ENCODE measurements around the gene NEUROG2.
"Not testable (repeated sequence)": the region's sequence is repeated elsewhere in the genome, so short reads cannot be mapped to it uniquely, and the experiment has no call there.

NEUROG2 gene

GRCh38 chr4:112520598-112521122, 4.7 kb upstream of the NEUROG2 start:
- no peak for DNase-seq

GRCh38 chr4:112519689-112520597, 4.0 kb upstream of the NEUROG2 start:
- no peak for DNase-seq

- DNase-seq = no peak
These were observed 2.7 kb upstream of the NEUROG2 start for GRCh38 chr4:112518675-112519074.

GRCh38 chr4:112517911-112518310, 1.9 kb upstream of the NEUROG2 start:
- no peak for DNase-seq

- DNase-seq = peak in 1 of 3 donors; percentile 19
These were observed 1.2 kb upstream of the NEUROG2 start for GRCh38 chr4:112517067-112517634.

GRCh38 chr4:112516471-112517066, 589 bp upstream of the NEUROG2 start:
- DNase-seq = no peak

GRCh38 chr4:112515198-112516065, 548 bp downstream of the NEUROG2 start:
- peak; percentile 43 to 68 (median 57) for DNase-seq

- no peak for DNase-seq
These were observed 1.3 kb downstream of the NEUROG2 start for GRCh38 chr4:112514647-112515197.

GRCh38 chr4:112513971-112514646, 1.9 kb downstream of the NEUROG2 start:
- DNase-seq = peak in 1 of 3 donors; percentile 17

GRCh38 chr4:112511803-112512118, 4.2 kb downstream of the NEUROG2 start:
- no peak for DNase-seq

GRCh38 chr4:112511093-112511802, 4.7 kb downstream of the NEUROG2 start:
- DNase-seq = no peak

- DNase-seq = no peak
These were observed 5.5 kb downstream of the NEUROG2 start for GRCh38 chr4:112510291-112511092.

- DNase-seq = peak in 1 of 3 donors; percentile 16
These were observed 6.5 kb downstream of the NEUROG2 start for GRCh38 chr4:112509243-112510141.

- DNase-seq = peak in 1 of 3 donors; percentile 16
These were observed 7.6 kb downstream of the NEUROG2 start for GRCh38 chr4:112508356-112508755.

GRCh38 chr4:112504807-112505206, 11.2 kb downstream of the NEUROG2 start:
- no peak for DNase-seq

- DNase-seq = peak in 1 of 3 donors; percentile 4
These were observed 13.1 kb downstream of the NEUROG2 start for GRCh38 chr4:112502871-112503270.

GRCh38 chr4:112492321-112492720, 23.7 kb downstream of the NEUROG2 start:
- DNase-seq = no peak

- DNase-seq = not testable (repeated sequence)
These were observed 25.2 kb downstream of the NEUROG2 start for GRCh38 chr4:112490808-112491207.

GRCh38 chr4:112485930-112486329, 30.1 kb downstream of the NEUROG2 start:
- peak in 1 of 3 donors; percentile 3 for DNase-seq

Measured in suppressor macrophage treated with lipopolysaccharide for 1 hour (primary cell).